ENCODE measurements around the gene ZNF423. TPM values are rescaled to one million over a fixed set of nuclear protein-coding genes. Genes with fewer than 3 reads are reported as not detected.

ZNF423 gene
- total and polyA plus RNA-seq, 2 of the 13 experiments (the other 11 are each of a cell fraction or from before 2014, with no cell fraction given), result 0.07 to 0.31 TPM

GRCh38 chr16:49675413-49675812 is 180.5 kb downstream of the ZNF423 start (continued):
- TF ChIP-seq MNT (IDR thresholded peaks at IDR 0.05), result no peak
- no peak for TF ChIP-seq ZSCAN30 (CRISPR knock-in tag; IDR thresholded peaks at IDR 0.05)
- no peak for TF ChIP-seq ZNF460 (CRISPR knock-in tag; IDR thresholded peaks at IDR 0.05; ENCODE audit: borderline replicate concordance)
- no peak for TF ChIP-seq ZNF687 (CRISPR knock-in tag; IDR thresholded peaks at IDR 0.05)
- no peak for TF ChIP-seq ZBTB43 (CRISPR knock-in tag; conservative IDR thresholded peaks at IDR 0.05)
- no peak for TF ChIP-seq RARG (CRISPR knock-in tag; IDR thresholded peaks at IDR 0.05; ENCODE audit: low read depth)
- TF ChIP-seq JARID2 (CRISPR knock-in tag; IDR thresholded peaks at IDR 0.05; ENCODE audit: insufficient replicate concordance), result no peak
- no peak for TF ChIP-seq ZNF282 (IDR thresholded peaks at IDR 0.05; ENCODE audit: partially characterized antibody)
- no peak for TF ChIP-seq PITX1 (CRISPR knock-in tag; IDR thresholded peaks at IDR 0.05)
- no peak for TF ChIP-seq FOXP4 (CRISPR knock-in tag; IDR thresholded peaks at IDR 0.05)

Data from HepG2 (cell line).